GM19463 (cell line): ENCODE data around the gene PRELP.
"Not testable (repeated sequence)": the region's sequence is repeated elsewhere in the genome, so short reads cannot be mapped to it uniquely, and the experiment has no call there.

Experiments
- ATAC-seq: cut with Tn5 transposase; IDR thresholded peaks from one replicate; pipeline ENCODE4 v1.9.1; 2021; ENCODE audit warnings: mild to moderate bottlenecking, moderate library complexity; ENCODE audit not compliant: unreplicated experiment

The PRELP gene

GRCh38 chr1:203453016-203453415 lies 22.6 kb upstream of the PRELP start:
- no peak for ATAC-seq

GRCh38 chr1:203453616-203454015 lies 22.0 kb upstream of the PRELP start:
- no peak for ATAC-seq

GRCh38 chr1:203454986-203455471 lies 20.6 kb upstream of the PRELP start:
- no peak for ATAC-seq

GRCh38 chr1:203455706-203456105 lies 19.9 kb upstream of the PRELP start:
- no peak for ATAC-seq

- ATAC-seq = no peak
These were observed 19.0 kb upstream of the PRELP start for GRCh38 chr1:203456577-203456976.

GRCh38 chr1:203458078-203458477 lies 17.5 kb upstream of the PRELP start:
- ATAC-seq = no peak

GRCh38 chr1:203459671-203460201 lies 15.9 kb upstream of the PRELP start:
- no peak for ATAC-seq

- ATAC-seq = no peak
These were observed 13.9 kb upstream of the PRELP start for GRCh38 chr1:203461717-203462116.

GRCh38 chr1:203462143-203462542 lies 13.5 kb upstream of the PRELP start:
- ATAC-seq = no peak

- ATAC-seq = no peak
These were observed 12.7 kb upstream of the PRELP start for GRCh38 chr1:203462878-203463277.

- ATAC-seq = no peak
These were observed 12.0 kb upstream of the PRELP start for GRCh38 chr1:203463469-203464062.

- ATAC-seq = no peak
These were observed 11.4 kb upstream of the PRELP start for GRCh38 chr1:203464226-203464625.

- ATAC-seq = no peak
These were observed 10.9 kb upstream of the PRELP start for GRCh38 chr1:203464743-203465142.

GRCh38 chr1:203465146-203465798 lies 10.3 kb upstream of the PRELP start:
- ATAC-seq = no peak

- ATAC-seq = no peak
These were observed 9.7 kb upstream of the PRELP start for GRCh38 chr1:203465948-203466347.

- ATAC-seq = not testable (repeated sequence)
These were observed 8.6 kb upstream of the PRELP start for GRCh38 chr1:203466906-203467549.

- ATAC-seq = no peak
These were observed 8.1 kb upstream of the PRELP start for GRCh38 chr1:203467550-203467921.

GRCh38 chr1:203468326-203468725 lies 7.3 kb upstream of the PRELP start:
- no peak for ATAC-seq

GRCh38 chr1:203470240-203470639 lies 5.4 kb upstream of the PRELP start:
- ATAC-seq = no peak

GRCh38 chr1:203471841-203472240 lies 3.8 kb upstream of the PRELP start:
- ATAC-seq = no peak

- ATAC-seq = no peak
These were observed 2.3 kb upstream of the PRELP start for GRCh38 chr1:203473281-203473680.

- no peak for ATAC-seq
These were observed 1.8 kb upstream of the PRELP start for GRCh38 chr1:203473781-203474305.
